K562 (cell line): ENCODE results near the gene BACE2. TPM values are rescaled to one million over a fixed set of nuclear protein-coding genes. Genes with fewer than 3 reads are reported as not detected.

Experiments
- ATAC-seq: fragments of 200-7000 bp; cut with Tn5 transposase; 3 replicates; pipeline ENCODE4 v1.9.1; 2020; ENCODE audit warnings: moderate library complexity
- BruUV-seq: library from RNA; stranded (reverse); fragments of 400-500 nt; replicated peaks from 2 replicates; lab custom pipeline; 2021; lab: Mats Ljungman, UMichigan
- CTCF ChIA-PET: fragments of 300-600 bp; formaldehyde crosslinking; extraction: SDS; loops from one replicate; lab custom pipeline; 2021; ENCODE audit warnings: low intra/inter-chr PET ratio; lab: Yijun Ruan, JAX
- POLR2A ChIA-PET: fragments of 300-600, 350-650 bp; sonication (Branson Sonifier 250); formaldehyde crosslinking; extraction: SDS; loops from one replicate; lab custom pipeline; 2021; ENCODE audit warnings: antibody characterized with exemption, inconsistent platforms; lab: Yijun Ruan, JAX
- DNase-seq, 4 experiments: peaks; one replicate each; pipeline versions ENCODE4 v3.0.0 to v3.0.0-alpha.2; 2011 to 2018; ENCODE audit warnings: low spot score in 3 of 4, mixed read lengths in 3 of 4; ENCODE audit errors: extremely low read depth in 1 of 4
- FAIRE-seq: peaks from 2 replicates; lab custom pipeline; 2011; peaks lifted over from hg19 to GRCh38; lab: Jason Lieb, UNC
- H2AFZ ChIP-seq: 2 replicates; pipeline ENCODE4 v1.6.0; 2011; ENCODE audit warnings: low read depth, low read length, control low read depth, inconsistent platforms
- H3K27ac ChIP-seq: fragments of 200-600 bp; 3 replicates; pipeline ENCODE4 v1.8.0; 2011; ENCODE audit warnings: low read depth, mild to moderate bottlenecking, control low read depth, inconsistent platforms, low read length, moderate library complexity, mixed read lengths; ENCODE audit errors: extremely low read depth
- H3K27me3 ChIP-seq, 2 experiments: fragments of 300-600 bp in 1 of 2; 2 replicates in 1 of 2; 3 replicates in 1 of 2; pipeline versions ENCODE4 v1.6.0 to v1.8.0; 2011; ENCODE audit warnings: inconsistent platforms in 2 of 2, low read length in 2 of 2, mild to moderate bottlenecking in 1 of 2, mixed read lengths in 1 of 2, moderate library complexity in 1 of 2; ENCODE audit not compliant: control insufficient read depth in 2 of 2, insufficient read depth in 2 of 2
- H3K36me3 ChIP-seq: fragments of 300-600 bp; 3 replicates; pipeline ENCODE4 v1.8.0; 2011; ENCODE audit warnings: mild to moderate bottlenecking, low read length, inconsistent platforms; ENCODE audit not compliant: control insufficient read depth, insufficient read depth
- H3K4me1 ChIP-seq, 2 experiments: fragments of 200-600 bp in 1 of 2; replicated peaks in 1 of 2; 2 replicates in 1 of 2; 3 replicates in 1 of 2; pipeline versions ENCODE4 v1.5.1 to v1.8.0; 2011; ENCODE audit warnings: inconsistent platforms in 2 of 2, low read length in 2 of 2, mild to moderate bottlenecking in 1 of 2, mixed read lengths in 1 of 2, moderate library complexity in 1 of 2; ENCODE audit not compliant: control insufficient read depth in 2 of 2, insufficient read depth in 2 of 2
- H3K4me2 ChIP-seq: 2 replicates; pipeline ENCODE4 v1.6.1; 2011; ENCODE audit warnings: low read length, control low read depth, inconsistent platforms, mixed read lengths; ENCODE audit not compliant: insufficient read depth
- H3K4me3 ChIP-seq: fragments of 200-600 bp; sonication (generic), shearing (Covaris generic); 2 replicates; pipeline ENCODE4 v1.5.1; 2016; ENCODE audit warnings: control low read depth, inconsistent platforms
- H3K79me2 ChIP-seq: fragments of 200-600 bp; 3 replicates; pipeline ENCODE4 v1.8.0; 2011; ENCODE audit warnings: low read length, inconsistent platforms; ENCODE audit not compliant: control insufficient read depth, insufficient read depth
- H3K9ac ChIP-seq, 2 experiments: 2 replicates each; pipeline versions ENCODE4 v1.6.0 to v1.6.1; 2011; ENCODE audit warnings: low read depth in 2 of 2, low read length in 2 of 2, control low read depth in 1 of 2, inconsistent platforms in 1 of 2, mild to moderate bottlenecking in 1 of 2, mixed read lengths in 1 of 2; ENCODE audit not compliant: insufficient read depth in 1 of 2
- H3K9me1 ChIP-seq: one replicate; pipeline ENCODE4 v1.6.0; 2011; ENCODE audit warnings: inconsistent platforms, mild to moderate bottlenecking, low read length, moderate library complexity; ENCODE audit not compliant: control insufficient read depth, insufficient read depth
- H3K9me3 ChIP-seq: replicated peaks from 2 replicates; pipeline ENCODE4 v1.5.1; 2011; ENCODE audit warnings: low read depth, low read length, inconsistent platforms; ENCODE audit not compliant: control insufficient read depth, insufficient read depth
- H4K20me1 ChIP-seq: replicated peaks from 2 replicates; pipeline ENCODE4 v1.6.1; 2011; ENCODE audit warnings: low read length, inconsistent platforms, mixed read lengths; ENCODE audit not compliant: control insufficient read depth, insufficient read depth
- CHD7 ChIP-seq: fragments of 200-600 bp; sonication (generic); IDR thresholded peaks from one replicate; pipeline ENCODE4 v1.6.1; 2012; ENCODE audit warnings: mild to moderate bottlenecking, low read depth, low read length, inconsistent platforms
- ETS2 ChIP-seq: IDR thresholded peaks from 2 replicates; pipeline ENCODE4 v1.6.1; 2016; ENCODE audit warnings: borderline replicate concordance, missing genetic modification characterization, mild to moderate bottlenecking, moderate library complexity, missing compliant biosample characterization; ENCODE audit not compliant: poor library complexity, severe bottlenecking
- FOXK2 ChIP-seq, 2 experiments: fragments of 450-650 bp; IDR thresholded peaks in 1 of 2; conservative IDR thresholded peaks in 1 of 2; 2 replicates each; pipeline ENCODE4 v1.6.1; 2016; ENCODE audit warnings: low read depth in 2 of 2, mild to moderate bottlenecking in 1 of 2
- MAFK ChIP-seq: IDR thresholded peaks from 2 replicates; pipeline ENCODE4 v1.6.1; 2011; ENCODE audit warnings: low read length, improper control_type of control experiment
- MCM2 ChIP-seq: fragments of 450-650 bp; IDR thresholded peaks from 2 replicates; pipeline ENCODE4 v1.6.1; 2017; ENCODE audit warnings: low read depth, mild to moderate bottlenecking
- MTA3 ChIP-seq: fragments of 450-650 bp; formaldehyde crosslinking; IDR thresholded peaks from 2 replicates; pipeline ENCODE4 v1.6.1; 2017; ENCODE audit warnings: mild to moderate bottlenecking, borderline replicate concordance
- NFATC3 ChIP-seq: fragments of 450-650 bp; IDR thresholded peaks from 2 replicates; pipeline ENCODE4 v1.6.1; 2017; ENCODE audit warnings: mild to moderate bottlenecking
- ZKSCAN1 ChIP-seq: fragments of 150-350 bp; IDR thresholded peaks from 2 replicates; pipeline ENCODE4 v1.6.1; 2016; ENCODE audit warnings: low read depth, low read length
- ZNF184 ChIP-seq: sonication (generic); formaldehyde crosslinking; IDR thresholded peaks from 2 replicates; pipeline ENCODE4 v1.5.0; 2020; ENCODE audit warnings: missing genetic modification reagents
- ZNF695 ChIP-seq: fragments of 450-650 bp; formaldehyde crosslinking; IDR thresholded peaks from 2 replicates; pipeline ENCODE4 v1.4.0; 2020; ENCODE audit warnings: mild to moderate bottlenecking, moderate library complexity
- WGBS: fragments of 100-300 bp; shearing (Covaris generic); methylation state at CpG from one replicate; pipeline ENCODE4 v1.1.6; 2016; ENCODE audit warnings: low coverage, mixed read lengths; ENCODE audit not compliant: insufficient coverage; ENCODE audit errors: missing lambda C conversion rate; 5-methylcytosine and 5-hydroxymethylcytosine counted together
- in situ Hi-C: fragments of 300-500 bp; cut with MboI; formaldehyde crosslinking; loops from 4 replicates; pipeline ENCODE4 v1.15.0; 2018; ENCODE audit warnings: inconsistent platforms, mixed read lengths
- intact Hi-C: fragments of 100-400 bp; cut with micrococcal nuclease; formaldehyde crosslinking; loops from 2 replicates; pipeline ENCODE4 v1.14.2; 2022
- polyA plus RNA-seq, 8 experiments: library from polyadenylated mRNA; depleted of rRNA in 4 of 8; stranded (reverse) in 5 of 8; unstranded in 3 of 8; fragments of >200 nt; fragmentation: Nextera tagmentation in 2 of 8; fragmentation: Illumina TruSeq in 1 of 8; extraction: Ambion mirVana in 2 of 8; extraction: Trizol in 1 of 8; gene quantifications; 2 replicates each; pipeline versions ENCODE4 v1.2.1 to v1.2.3, GENCODE V29; 2011 to 2014; ENCODE audit warnings: inconsistent platforms in 1 of 8, missing spikeins in 1 of 8
- total RNA-seq, 7 experiments: library from RNA; depleted of rRNA in 6 of 7; stranded (reverse); fragments of >200 nt in 6 of 7; fragmentation: Illumina TruSeq in 2 of 7; extraction: Trizol in 2 of 7; gene quantifications; 2 replicates each; pipeline versions ENCODE4 v1.2.1 to v1.2.3, GENCODE V29; 2011 to 2021; ENCODE audit warnings: low replicate concordance in 1 of 7

Gene BACE2
- total and polyA plus RNA-seq, 9 of the 15 experiments (the other 6 are each of a cell fraction or from before 2014, with no cell fraction given) = 0.05 to 0.24 (median 0.15) TPM; not detected in 2

GRCh38 chr21:41255190-41255589 lies 87.2 kb downstream of the BACE2 start:
- DNase-seq = no peak
- Histone ChIP-seq H3K9me3 (no peaks in the 10 kb centered on the region), H3K4me1 (no peaks in the 10 kb centered on the region), H3K4me2 (no peak overlapping the region), H3K27me3 (no peaks in the 10 kb centered on the region; a peak in 2 of 5 replicates), H3K79me2 (no peaks in the 10 kb centered on the region), H3K36me3 (no peaks in the 10 kb centered on the region), H3K4me3 (no peak overlapping the region), H3K9ac (no peak overlapping the region), H3K9me1 (no peaks in the 10 kb centered on the region), H3K27ac (no peak overlapping the region), H4K20me1 (no peaks in the 10 kb centered on the region)
- FAIRE-seq = no peak
- no peak for ATAC-seq
- intact Hi-C loops = no loop called here
- POLR2A ChIA-PET = no interaction called here
- CTCF ChIA-PET = no interaction called here
- BruUV-seq = no TSS peak
- TF ChIP-seq ZNF695 (CRISPR knock-in tag) (no peak), ETS2 (tag) (no peak), NFATC3 (no peak), CHD7 (no peak), ZKSCAN1 (no peak), MAFK (no peak), MCM2 (no peak), FOXK2 (conservative IDR thresholded peaks at IDR 0.05 in 1 of 2, IDR thresholded peaks at IDR 0.05 in 1 of 2; ENCODE audit: low read depth in 2 of 2) (no peak), MTA3 (no peak), ZNF184 (CRISPR knock-in tag) (no peak)
- TF ChIP-seq, all 486 proteins: peak for 0
- no peak overlapping the region for H2AFZ ChIP-seq
- 2% methylated on average over 9 of the region's 9 CpGs for WGBS
- in situ Hi-C loops = no loop called here
